IPS-NIHi7 (cell line): ENCODE data around the gene SEMA3F.
A peak's percentile ranks its signal among the peaks of the same experiment; 100 is the strongest.

ENCODE experiments used
- DNase-seq: peaks from one replicate; pipeline ENCODE4 v3.0.0; 2012; ENCODE audit warnings: mixed read lengths; ENCODE audit errors: extremely low spot score

The SEMA3F gene

GRCh38 chr3:50132421-50133282 is 22.5 kb upstream of the SEMA3F start:
- DNase-seq: no peak

DNA sequence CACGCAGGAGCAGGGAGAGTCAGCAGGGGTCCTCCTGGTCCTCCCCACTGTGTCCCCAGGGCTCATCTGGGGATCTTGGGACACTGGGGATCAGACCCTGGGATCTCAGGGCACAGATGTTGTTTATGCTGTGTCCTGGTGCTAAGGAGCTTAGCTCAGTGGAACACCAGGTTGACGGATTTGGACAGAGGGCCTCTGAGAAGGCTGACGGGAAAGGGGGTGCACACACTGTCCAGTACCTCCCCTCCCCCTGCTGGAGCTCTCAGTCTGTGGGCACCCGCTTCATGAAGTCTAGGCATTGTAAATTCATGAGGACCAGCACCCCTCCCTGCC is 21.9 kb upstream of the SEMA3F start:
- DNase-seq: no peak

GRCh38 chr3:50134367-50134766 is 20.8 kb upstream of the SEMA3F start:
- no peak for DNase-seq

DNA sequence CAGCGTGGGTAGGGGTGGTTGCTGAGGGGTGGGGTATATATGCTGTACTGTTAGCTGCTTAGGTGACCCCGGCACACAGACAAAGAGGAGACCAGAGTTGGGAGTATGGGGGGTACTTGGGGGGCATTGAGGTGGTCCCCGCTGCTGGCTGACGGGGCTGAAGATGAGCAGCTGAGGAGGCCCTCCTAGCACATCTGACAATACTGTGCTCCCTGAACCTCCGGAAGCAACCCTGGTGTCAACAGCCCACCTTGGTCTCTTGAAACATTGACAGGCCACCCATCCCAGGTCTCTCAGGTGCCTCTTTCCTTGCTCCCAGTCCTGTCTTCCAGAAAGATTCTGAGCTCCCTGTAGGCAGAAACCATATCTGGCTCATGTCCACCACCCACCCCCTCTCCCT is 19.2 kb upstream of the SEMA3F start:
- no peak for DNase-seq

- DNase-seq: no peak
Measured at GRCh38 chr3:50136714-50137405, 18.3 kb upstream of the SEMA3F start.

GRCh38 chr3:50137531-50137930 is 17.6 kb upstream of the SEMA3F start:
- DNase-seq: no peak

GRCh38 chr3:50138266-50139200 is 16.6 kb upstream of the SEMA3F start:
- peak; percentile 73 for DNase-seq

GRCh38 chr3:50139308-50139707 is 15.8 kb upstream of the SEMA3F start:
- DNase-seq: no peak

DNA sequence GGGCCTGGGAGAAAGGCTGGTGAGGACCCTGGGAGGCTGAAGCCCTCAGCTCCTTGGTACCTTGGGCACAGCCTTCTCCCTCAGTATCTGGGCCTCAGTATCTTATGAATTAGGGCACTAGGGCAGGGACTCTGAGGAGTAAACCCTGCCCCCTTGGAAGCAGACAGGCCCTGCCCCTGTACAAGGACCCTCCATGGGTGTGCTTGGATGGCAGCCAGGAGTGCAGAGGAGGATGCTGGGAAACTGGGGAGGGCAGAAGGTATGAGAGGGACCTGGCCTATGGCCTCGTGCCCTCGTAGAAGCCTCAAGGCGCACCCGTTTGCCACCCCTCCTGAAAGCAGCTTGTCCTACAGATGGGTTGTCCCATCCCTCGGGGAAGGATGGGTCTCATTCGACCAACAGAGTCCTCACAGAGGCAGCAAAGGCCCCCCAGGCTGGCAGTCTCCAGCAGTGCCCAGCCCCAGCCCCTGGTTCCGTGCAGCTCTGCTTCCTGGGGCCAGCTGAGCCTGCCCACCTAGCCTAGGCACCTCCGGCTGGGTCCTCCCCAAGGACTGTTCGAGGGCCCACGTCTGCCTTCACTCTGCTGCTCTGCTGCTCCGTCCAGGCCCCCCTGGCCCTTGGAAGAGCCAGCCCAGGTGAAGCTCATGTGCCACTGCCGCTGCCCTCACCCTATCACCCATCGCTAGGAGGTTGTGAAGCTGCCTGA is 15.3 kb upstream of the SEMA3F start:
- no peak for DNase-seq

GRCh38 chr3:50140990-50141389 is 14.1 kb upstream of the SEMA3F start:
- DNase-seq: no peak

- no peak for DNase-seq
Measured at GRCh38 chr3:50146316-50146901, 8.7 kb upstream of the SEMA3F start.

GRCh38 chr3:50147016-50147415 is 8.1 kb upstream of the SEMA3F start:
- no peak for DNase-seq

DNA sequence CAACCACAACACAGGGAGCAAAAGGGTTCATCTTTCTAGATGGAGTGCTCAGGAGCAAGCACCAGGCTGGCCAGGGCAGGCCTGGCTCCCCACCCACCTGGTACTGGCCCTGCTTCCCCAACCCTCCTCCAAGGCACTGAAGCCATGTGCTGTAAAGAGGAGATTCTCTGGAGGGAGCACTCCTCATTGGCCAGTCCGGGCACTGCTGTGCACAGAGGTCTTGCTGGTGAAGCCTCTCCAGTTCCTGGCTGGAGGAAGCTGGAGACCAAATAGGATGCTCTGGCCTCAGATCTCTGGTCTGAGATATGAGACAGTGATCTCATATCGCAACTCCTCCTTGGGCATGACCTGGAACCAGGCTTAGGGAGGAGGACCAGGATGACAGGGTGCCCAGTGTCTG is 7.7 kb upstream of the SEMA3F start:
- no peak for DNase-seq

GRCh38 chr3:50147861-50148260 is 7.3 kb upstream of the SEMA3F start:
- no peak for DNase-seq

GRCh38 chr3:50150404-50150750 is 4.7 kb upstream of the SEMA3F start:
- no peak for DNase-seq

DNA sequence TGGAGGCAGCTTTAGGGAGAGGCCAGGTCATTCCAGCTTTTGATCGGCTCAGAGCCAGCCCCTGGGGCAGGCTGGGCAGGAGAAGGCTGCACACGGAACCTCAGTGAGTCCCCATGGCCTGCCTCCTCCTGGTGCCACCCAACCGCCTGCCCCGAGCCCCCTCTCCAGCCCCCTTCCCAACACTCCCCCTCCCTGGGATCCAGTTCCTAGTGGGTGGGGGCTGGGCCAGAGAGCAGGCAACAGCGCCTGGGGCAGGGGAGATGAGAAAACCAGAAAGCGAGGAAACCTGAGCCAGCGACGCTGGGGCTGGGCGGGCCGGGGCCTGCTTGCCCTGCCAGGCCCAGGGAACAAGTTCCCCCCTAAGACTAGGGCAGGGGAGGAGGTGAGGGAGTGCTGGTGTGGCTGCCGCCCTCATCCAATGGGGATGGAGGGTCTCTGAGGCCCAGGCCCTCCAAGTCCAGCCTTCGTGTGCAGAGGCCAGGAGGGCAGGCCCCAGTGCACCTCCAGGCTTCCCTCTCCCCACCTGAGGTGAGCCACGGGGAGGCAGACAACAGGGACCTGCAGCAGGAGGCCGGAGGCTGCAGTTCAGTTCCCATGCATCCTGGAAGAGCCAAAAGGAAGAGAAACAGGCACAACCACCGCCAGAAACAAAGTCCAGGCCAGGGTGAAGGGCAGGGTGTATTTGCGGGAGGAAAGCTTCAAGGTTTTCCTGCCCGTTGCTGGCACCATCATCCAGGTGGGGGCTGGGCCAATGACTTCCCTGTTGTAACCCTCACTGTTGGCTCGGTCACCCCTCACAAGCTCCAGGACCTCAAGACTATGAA is 4.0 kb upstream of the SEMA3F start:
- peak; percentile 74 for DNase-seq

- no peak for DNase-seq
Measured at GRCh38 chr3:50151728-50152127, 3.4 kb upstream of the SEMA3F start.

- DNase-seq: no peak
Measured at GRCh38 chr3:50153782-50154475, 1.2 kb upstream of the SEMA3F start.

DNA sequence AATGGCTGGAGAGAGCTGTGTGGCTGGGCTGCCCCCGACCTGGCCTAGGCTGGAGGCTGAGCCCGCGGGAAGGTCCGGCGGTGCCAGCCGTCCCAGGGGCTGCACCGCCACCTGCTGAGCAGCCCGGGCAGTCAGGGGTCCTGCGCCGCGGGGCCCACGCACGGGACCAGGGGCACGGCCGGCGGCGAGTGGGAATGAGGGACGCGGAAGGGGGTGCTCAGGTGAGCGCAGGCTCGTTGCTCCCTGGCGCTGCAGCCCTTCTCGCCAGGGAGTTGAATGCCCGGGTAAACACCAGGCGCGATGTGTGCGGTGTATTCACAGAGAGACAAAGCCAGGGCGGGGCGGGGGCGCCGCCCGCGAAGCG is 666 bp upstream of the SEMA3F start:
- DNase-seq: peak; percentile 59

DNA sequence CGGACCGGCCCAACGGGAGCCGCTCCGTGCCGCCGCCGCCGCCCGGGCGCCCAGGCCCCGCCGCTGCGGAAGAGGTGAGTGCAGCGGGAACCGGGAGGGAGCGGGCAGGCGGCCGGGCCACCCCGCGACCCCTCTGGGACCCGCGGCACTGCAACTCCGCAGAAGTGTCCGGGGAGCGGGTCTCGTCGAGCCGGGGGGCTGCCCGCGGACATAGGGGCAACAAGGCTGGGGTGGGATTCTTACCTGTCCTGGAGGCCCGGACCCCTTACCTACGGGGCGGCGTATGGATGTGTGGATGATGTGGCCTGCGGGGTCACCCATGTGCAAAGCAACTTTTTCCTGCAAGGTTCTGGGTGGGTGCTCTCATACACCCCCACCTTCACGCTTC is 361 bp downstream of the SEMA3F start:
- DNase-seq: no peak
